MM.1S (cell line): Measurements from ENCODE around the gene NKIRAS1.

Source experiments
- DNase-seq: peaks from one replicate; pipeline ENCODE4 v3.0.0-alpha.2; 2015
- H2AFZ ChIP-seq: fragments of 300-600 bp; sonication (generic); 2 replicates; pipeline ENCODE4 v1.6.0; 2016; ENCODE audit warnings: antibody characterized with exemption, low read length
- H3F3A ChIP-seq: fragments of 300-600 bp; sonication (generic); 2 replicates; pipeline ENCODE4 v1.6.1; 2016; ENCODE audit warnings: mild to moderate bottlenecking, antibody characterized with exemption, low read length, moderate library complexity, mixed read lengths; ENCODE audit not compliant: insufficient read depth
- H3K27ac ChIP-seq: fragments of 300-600 bp; sonication (generic); 2 replicates; pipeline ENCODE4 v1.5.1; 2016; ENCODE audit warnings: mild to moderate bottlenecking, low read length
- H3K27me3 ChIP-seq: fragments of 300-600 bp; sonication (generic); replicated peaks from 2 replicates; pipeline ENCODE4 v1.6.0; 2016; ENCODE audit warnings: low read length; ENCODE audit not compliant: insufficient read depth
- H3K36me3 ChIP-seq: fragments of 300-600 bp; sonication (generic); replicated peaks from 2 replicates; pipeline ENCODE4 v1.6.1; 2016; ENCODE audit warnings: mild to moderate bottlenecking, low read length, mixed read lengths; ENCODE audit not compliant: insufficient read depth
- H3K4me1 ChIP-seq: fragments of 300-600 bp; sonication (generic); 2 replicates; pipeline ENCODE4 v1.6.1; 2016; ENCODE audit warnings: low read length, mixed read lengths
- H3K4me2 ChIP-seq: fragments of 300-600 bp; sonication (generic); 2 replicates; pipeline ENCODE4 v1.6.0; 2016; ENCODE audit warnings: low read depth, low read length
- H3K4me3 ChIP-seq: fragments of 300-600 bp; sonication (generic); 2 replicates; pipeline ENCODE4 v1.5.1; 2016; ENCODE audit warnings: low read length, mixed read lengths
- H3K79me2 ChIP-seq: fragments of 300-600 bp; sonication (generic); 2 replicates; pipeline ENCODE4 v1.6.1; 2016; ENCODE audit warnings: mixed run types, low read length, mixed read lengths
- H3K9ac ChIP-seq: fragments of 300-600 bp; sonication (generic); 2 replicates; pipeline ENCODE4 v1.6.1; 2016; ENCODE audit warnings: low read length, mixed read lengths
- H3K9me2 ChIP-seq: fragments of 300-600 bp; sonication (generic); replicated peaks from 2 replicates; pipeline ENCODE4 v1.6.1; 2016; ENCODE audit warnings: mild to moderate bottlenecking, low read length, mixed read lengths; ENCODE audit not compliant: insufficient read depth
- H3K9me3 ChIP-seq: fragments of 300-600 bp; sonication (generic); replicated peaks from 2 replicates; pipeline ENCODE4 v1.6.1; 2016; ENCODE audit warnings: mild to moderate bottlenecking, low read length, mixed read lengths; ENCODE audit not compliant: insufficient read depth
- H4K20me1 ChIP-seq: fragments of 300-600 bp; sonication (generic); 2 replicates; pipeline ENCODE4 v1.6.1; 2016; ENCODE audit warnings: mild to moderate bottlenecking, low read length, moderate library complexity, mixed read lengths; ENCODE audit not compliant: insufficient read depth
- EZH2 ChIP-seq: fragments of 300-600 bp; sonication (generic); optimal IDR thresholded peaks from 2 replicates; pipeline ENCODE3; 2017; ENCODE audit warnings: low read depth, mild to moderate bottlenecking, antibody characterized with exemption, low read length, mixed read lengths
- EZH2phosphoT487 ChIP-seq: fragments of 300-600 bp; sonication (generic); IDR thresholded peaks from 2 replicates; pipeline ENCODE4 v1.6.1; 2018; ENCODE audit warnings: antibody characterized with exemption, low read length
- TF ChIP-seq, protein P1 (sequence below): fragments of 300-600 bp; sonication (generic); IDR thresholded peaks from 2 replicates; pipeline ENCODE4 v1.5.1; 2016; ENCODE audit warnings: antibody characterized with exemption, low read length, mixed read lengths

The NKIRAS1 gene

DNA sequence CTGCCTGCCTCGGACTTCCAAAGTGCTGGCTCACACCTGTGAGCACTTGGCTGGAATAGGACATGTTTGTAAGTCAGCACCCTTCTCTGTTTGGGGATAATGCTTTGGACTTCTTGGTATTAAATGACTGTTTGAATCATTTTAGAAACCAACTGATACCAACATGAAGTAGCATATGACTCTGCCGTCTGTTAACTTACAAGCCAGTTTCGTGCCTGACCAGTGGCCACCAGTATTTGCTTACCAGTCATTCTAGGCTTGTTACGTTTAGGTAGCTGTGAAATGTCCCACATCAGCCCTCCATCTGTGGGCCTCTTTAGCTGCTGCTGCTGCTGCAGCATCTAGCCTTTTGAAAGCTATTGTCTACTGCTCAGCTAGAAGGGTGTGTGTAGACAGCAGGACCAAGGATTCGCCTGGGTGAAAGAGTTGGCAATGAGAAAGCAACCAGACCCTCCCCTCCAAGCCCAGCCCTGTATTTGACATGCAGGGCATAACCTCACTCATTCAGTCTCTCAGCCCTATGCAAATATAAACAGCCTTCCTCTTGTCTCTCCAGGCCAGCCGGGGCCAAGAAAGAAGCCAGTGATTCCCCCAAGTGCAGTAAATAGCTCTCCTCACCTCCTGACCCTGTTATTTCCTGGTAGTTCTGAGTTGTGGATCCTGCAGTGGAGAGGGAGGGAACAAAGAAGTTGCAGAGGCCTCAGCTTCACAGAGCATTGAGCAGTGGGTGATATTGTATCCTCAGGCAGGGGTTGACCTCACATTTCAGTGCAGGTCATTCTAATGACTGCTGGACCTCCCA, 51.0 kb downstream of the NKIRAS1 start:
- Histone ChIP-seq H3K4me1 (no peaks in the 10 kb centered on the region), H3K79me2 (peaks cover 96% of the 10 kb centered on the region), H3F3A (no peaks in the 10 kb centered on the region), H4K20me1 (peaks cover 45% of the 10 kb centered on the region), H2AFZ (no peak overlapping the region), H3K4me3 (no peak overlapping the region), H3K36me3 (peaks cover 5% of the 10 kb centered on the region; the same call in 1 of the 2 replicates), H3K9ac (no peak overlapping the region), H3K27ac (no peak overlapping the region), H3K4me2 (no peak overlapping the region), H3K27me3 (no peaks in the 10 kb centered on the region), H3K9me2 (no peaks in the 10 kb centered on the region), H3K9me3 (no peaks in the 10 kb centered on the region)
- DNase-seq = no peak
- TF ChIP-seq EZH2phosphoT487 (no peak), EZH2 (no peak)
- TF ChIP-seq, protein P1, sequence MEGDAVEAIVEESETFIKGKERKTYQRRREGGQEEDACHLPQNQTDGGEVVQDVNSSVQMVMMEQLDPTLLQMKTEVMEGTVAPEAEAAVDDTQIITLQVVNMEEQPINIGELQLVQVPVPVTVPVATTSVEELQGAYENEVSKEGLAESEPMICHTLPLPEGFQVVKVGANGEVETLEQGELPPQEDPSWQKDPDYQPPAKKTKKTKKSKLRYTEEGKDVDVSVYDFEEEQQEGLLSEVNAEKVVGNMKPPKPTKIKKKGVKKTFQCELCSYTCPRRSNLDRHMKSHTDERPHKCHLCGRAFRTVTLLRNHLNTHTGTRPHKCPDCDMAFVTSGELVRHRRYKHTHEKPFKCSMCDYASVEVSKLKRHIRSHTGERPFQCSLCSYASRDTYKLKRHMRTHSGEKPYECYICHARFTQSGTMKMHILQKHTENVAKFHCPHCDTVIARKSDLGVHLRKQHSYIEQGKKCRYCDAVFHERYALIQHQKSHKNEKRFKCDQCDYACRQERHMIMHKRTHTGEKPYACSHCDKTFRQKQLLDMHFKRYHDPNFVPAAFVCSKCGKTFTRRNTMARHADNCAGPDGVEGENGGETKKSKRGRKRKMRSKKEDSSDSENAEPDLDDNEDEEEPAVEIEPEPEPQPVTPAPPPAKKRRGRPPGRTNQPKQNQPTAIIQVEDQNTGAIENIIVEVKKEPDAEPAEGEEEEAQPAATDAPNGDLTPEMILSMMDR = no peak

DNA sequence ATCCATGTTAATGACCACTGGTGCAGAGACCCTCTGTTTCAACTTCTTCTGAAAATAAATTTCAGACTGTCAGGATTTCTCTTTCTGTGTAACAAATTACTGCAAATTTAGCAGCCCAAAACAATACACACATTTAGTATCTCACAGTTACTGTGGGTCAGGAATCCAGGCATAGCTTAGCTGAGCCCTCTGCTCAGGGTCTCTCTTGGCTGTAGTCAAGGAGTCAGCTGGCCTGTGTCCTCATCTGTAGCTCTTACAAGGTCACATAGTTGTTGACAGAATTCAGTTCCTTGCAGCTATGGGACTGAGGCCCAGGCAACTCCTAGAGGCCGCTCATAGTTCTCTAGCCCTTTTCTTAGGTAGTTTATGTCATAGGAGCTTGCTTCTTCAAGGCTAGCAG, 51.9 kb downstream of the NKIRAS1 start:
- Histone ChIP-seq H3K4me1 (no peaks in the 10 kb centered on the region), H3K36me3 (peaks cover 7% of the 10 kb centered on the region; the same call in 1 of the 2 replicates), H3K79me2 (peaks cover 100% of the 10 kb centered on the region), H2AFZ (no peak overlapping the region), H3F3A (no peaks in the 10 kb centered on the region), H3K9me2 (no peaks in the 10 kb centered on the region), H3K4me2 (no peak overlapping the region), H3K9ac (no peak overlapping the region), H4K20me1 (peaks cover 53% of the 10 kb centered on the region), H3K27me3 (no peaks in the 10 kb centered on the region), H3K4me3 (no peak overlapping the region), H3K9me3 (no peaks in the 10 kb centered on the region), H3K27ac (no peak overlapping the region)
- TF ChIP-seq EZH2 (no peak), EZH2phosphoT487 (no peak)
- DNase-seq = no peak

GRCh38 chr3:23863060-23863459, 53.7 kb downstream of the NKIRAS1 start:
- Histone ChIP-seq H3K9me3 (no peaks in the 10 kb centered on the region), H3K4me2 (no peak overlapping the region)

More at GRCh38 chr3:23863060-23863459, 53.7 kb downstream of the NKIRAS1 start:
- TF ChIP-seq EZH2phosphoT487 = no peak
- TF ChIP-seq, protein P1 = no peak
- no peak for TF ChIP-seq EZH2
- no peak for DNase-seq
- Histone ChIP-seq H2AFZ (no peak overlapping the region), H3K27me3 (no peaks in the 10 kb centered on the region), H3K79me2 (peaks cover 100% of the 10 kb centered on the region), H3K9me2 (no peaks in the 10 kb centered on the region), H3K4me3 (no peak overlapping the region), H4K20me1 (peaks cover 60% of the 10 kb centered on the region), H3K4me1 (0 out of 2 replicates have a peak, but pooled peaks cover 3% of the 10 kb centered on the region), H3K36me3 (peaks cover 7% of the 10 kb centered on the region; the same call in 1 of the 2 replicates), H3F3A (no peaks in the 10 kb centered on the region), H3K9ac (no peak overlapping the region), H3K27ac (no peak overlapping the region)
